Lower lobe of right lung (tissue), 2 donors: ENCODE data around the gene SSBP4. TPM values are rescaled to one million over a fixed set of nuclear protein-coding genes. Genes with fewer than 3 reads are reported as not detected.

Experiments used
- ATAC-seq, 2 donors: fragments of 200-7000 bp; cut with Tn5 transposase; one replicate each; pipeline ENCODE4 v1.9.1; 2020 to 2022; ENCODE audit warnings: mild to moderate bottlenecking in 2 of 2, moderate library complexity in 2 of 2
- DNase-seq: peaks from one replicate; pipeline ENCODE4 v3.0.0-alpha.2; 2020
- H3K27ac ChIP-seq: fragments of 200-600 bp; one replicate; pipeline ENCODE4 v1.8.0; 2022
- H3K27me3 ChIP-seq: fragments of 200-600 bp; one replicate; pipeline ENCODE4 v1.8.0; 2022; ENCODE audit warnings: low read depth
- H3K36me3 ChIP-seq: fragments of 200-600 bp; one replicate; pipeline ENCODE4 v1.8.0; 2022; ENCODE audit warnings: mild to moderate bottlenecking
- H3K4me1 ChIP-seq: fragments of 200-600 bp; one replicate; pipeline ENCODE4 v1.8.0; 2022
- H3K4me3 ChIP-seq: fragments of 200-600 bp; one replicate; pipeline ENCODE4 v1.8.0; 2022; ENCODE audit warnings: mild to moderate bottlenecking
- H3K9me3 ChIP-seq: fragments of 200-600 bp; one replicate; pipeline ENCODE4 v1.8.0; 2022
- CTCF ChIP-seq: fragments of 200-600 bp; IDR thresholded peaks from one replicate; pipeline ENCODE4 v1.8.0; 2022; ENCODE audit warnings: antibody characterized with exemption, mild to moderate bottlenecking
- intact Hi-C: fragments of 100-400 bp; cut with DNase I; formaldehyde crosslinking; loops from one replicate; pipeline ENCODE4 v1.11.0; 2022
- total RNA-seq: library from RNA; stranded (reverse); fragmentation: NEBNext Ultra II Directional; extraction: Animal tissue kit (Norgen Biotek cat#: 25700); gene quantifications from one replicate; pipeline ENCODE4 v1.2.1, GENCODE V29; 2021
- donor health status: DM: no; HTN: yes; CAD: no; lungs with severe emphysema.

SSBP4 gene
- total RNA-seq, 1 donor from 2014 or later: 65.6 TPM

- Histone ChIP-seq H3K36me3 (peaks cover 7% of the 10 kb centered on the region), H3K4me1 (peaks cover 48% of the 10 kb centered on the region), H3K9me3 (no peaks in the 10 kb centered on the region), H3K27ac (peak overlapping the region; percentile 64), H3K27me3 (no peaks in the 10 kb centered on the region), H3K4me3 (peak overlapping the region; percentile 53)
- DNase-seq: peak; percentile 91
- ATAC-seq: peak; percentile 80 to 88
- TF ChIP-seq CTCF: peak; percentile 100
- intact Hi-C loops: no loop called here
Observed at GRCh38 chr19:18388100-18388959, 30.9 kb upstream of the SSBP4 start.

DNA sequence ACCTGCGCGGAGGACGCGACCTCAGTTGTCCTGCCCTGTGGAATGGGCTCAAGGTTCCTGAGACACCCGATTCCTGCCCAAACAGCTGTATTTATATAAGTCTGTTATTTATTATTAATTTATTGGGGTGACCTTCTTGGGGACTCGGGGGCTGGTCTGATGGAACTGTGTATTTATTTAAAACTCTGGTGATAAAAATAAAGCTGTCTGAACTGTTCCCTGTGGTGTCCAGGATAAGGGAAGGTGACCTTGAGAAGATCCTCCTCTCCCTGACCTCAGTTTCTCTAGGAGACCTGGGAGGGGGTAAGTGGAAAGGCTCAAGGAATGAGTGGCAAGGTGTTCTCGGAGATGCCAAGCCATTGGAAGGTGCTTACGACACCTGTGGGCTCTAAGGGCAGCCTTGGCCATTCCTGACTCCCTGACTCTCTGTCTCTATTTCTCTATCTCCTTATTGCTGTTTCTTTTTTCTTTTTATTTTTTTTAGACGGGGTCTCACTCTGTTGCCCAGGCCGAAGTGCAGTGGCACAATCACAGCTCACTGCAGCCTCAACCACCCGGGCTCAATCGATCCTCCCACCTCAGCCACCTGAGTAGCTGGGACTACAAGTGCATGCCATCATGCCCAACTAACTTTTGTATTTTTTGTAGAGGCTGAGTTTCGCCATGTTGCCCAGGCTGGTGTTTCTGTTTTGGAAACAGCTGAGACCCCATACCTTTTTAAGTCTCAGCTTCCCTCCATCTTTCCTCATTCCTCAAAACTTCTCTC lies 30.1 kb upstream of the SSBP4 start:
- Histone ChIP-seq H3K4me3 (peak overlapping the region; percentile 53), H3K4me1 (peaks cover 50% of the 10 kb centered on the region), H3K36me3 (peaks cover 7% of the 10 kb centered on the region), H3K9me3 (no peaks in the 10 kb centered on the region), H3K27me3 (no peaks in the 10 kb centered on the region), H3K27ac (peak overlapping the region; percentile 64)
- intact Hi-C loops: no loop called here
- DNase-seq (no peak), ATAC-seq (no peak)
- TF ChIP-seq CTCF: no peak

- Histone ChIP-seq H3K4me3 (no peak overlapping the region), H3K9me3 (no peaks in the 10 kb centered on the region), H3K27me3 (no peaks in the 10 kb centered on the region), H3K36me3 (peaks cover 7% of the 10 kb centered on the region), H3K27ac (no peak overlapping the region), H3K4me1 (peaks cover 50% of the 10 kb centered on the region)
- DNase-seq (no peak), ATAC-seq (no peak)
- no peak for TF ChIP-seq CTCF
- intact Hi-C loops: loop anchor here (10.0 kb wide), 1 partner anchor 45 kb away; the partner anchor contains the start of gene PGPEP1
Observed at GRCh38 chr19:18389726-18390064, 29.5 kb upstream of the SSBP4 start.

DNA sequence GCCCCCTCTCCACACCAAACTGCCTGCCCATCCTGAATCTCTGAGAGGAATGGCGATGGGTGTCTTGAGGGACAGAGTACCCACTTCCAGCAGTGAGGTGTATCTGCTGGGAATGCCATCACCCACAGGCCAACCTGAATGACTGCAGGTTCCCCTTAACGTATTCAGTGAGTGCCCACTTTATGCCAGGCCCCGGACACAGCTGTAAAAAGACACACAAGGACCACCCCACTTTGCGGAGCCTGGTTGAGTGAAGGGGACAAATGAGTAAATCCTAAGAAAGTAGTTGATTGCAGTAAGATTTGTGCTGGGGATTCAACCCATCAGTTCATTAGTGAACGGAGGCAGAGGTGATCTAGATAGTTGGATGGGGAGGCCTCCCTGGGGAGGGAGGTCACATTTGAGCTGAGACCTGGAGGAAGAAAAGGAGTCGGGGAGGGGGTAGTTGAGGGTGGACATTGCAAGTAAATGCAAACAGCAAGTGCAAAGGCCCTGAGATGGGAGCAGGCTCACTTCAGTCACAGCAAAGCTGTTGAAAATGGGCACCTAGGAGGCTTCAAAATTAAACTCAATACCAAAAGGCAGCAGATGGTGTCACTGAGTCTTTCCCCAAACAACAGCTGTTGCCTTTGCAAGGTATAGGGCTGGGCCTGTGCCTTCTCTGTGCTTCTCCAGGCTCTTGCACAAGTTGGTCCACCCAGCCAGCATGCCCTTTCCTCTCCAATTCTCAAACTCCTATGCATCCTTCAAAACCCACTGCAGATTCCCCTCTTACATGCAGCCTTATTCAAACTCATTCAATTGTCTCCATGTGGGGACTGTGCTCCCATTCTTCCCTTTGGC lies 28.9 kb upstream of the SSBP4 start:
- Histone ChIP-seq H3K36me3 (peaks cover 7% of the 10 kb centered on the region), H3K27ac (no peak overlapping the region), H3K27me3 (no peaks in the 10 kb centered on the region), H3K4me3 (no peak overlapping the region), H3K9me3 (no peaks in the 10 kb centered on the region), H3K4me1 (peaks cover 50% of the 10 kb centered on the region)
- no peak for ATAC-seq
- intact Hi-C loops: loop anchor here (10.0 kb wide), 1 partner anchor 45 kb away; the partner anchor contains the start of gene PGPEP1
- no peak for TF ChIP-seq CTCF
- no peak for DNase-seq

GRCh38 chr19:18391509-18392075 lies 27.6 kb upstream of the SSBP4 start:
- Histone ChIP-seq H3K4me1 (peaks cover 40% of the 10 kb centered on the region), H3K36me3 (peaks cover 7% of the 10 kb centered on the region), H3K27ac (no peak overlapping the region), H3K27me3 (peaks cover 5% of the 10 kb centered on the region), H3K4me3 (no peak overlapping the region), H3K9me3 (no peaks in the 10 kb centered on the region)
- intact Hi-C loops: loop anchor here (10.0 kb wide), 1 partner anchor 47 kb away; the partner anchor contains the start of gene PGPEP1
- DNase-seq (no peak), ATAC-seq (no peak)
- no peak for TF ChIP-seq CTCF
